NCI-H2107 treated with DMSO at 0.1 percent for 48 hours (cell line): ENCODE data around the gene SPR.
A peak's percentile ranks its signal among the peaks of the same experiment; 100 is the strongest.

Experiments
- DNase-seq: peaks from one replicate; lab custom pipeline; 2025; ENCODE audit not compliant: unreplicated experiment; lab: John Stamatoyannopoulos, UW

Gene SPR

DNA sequence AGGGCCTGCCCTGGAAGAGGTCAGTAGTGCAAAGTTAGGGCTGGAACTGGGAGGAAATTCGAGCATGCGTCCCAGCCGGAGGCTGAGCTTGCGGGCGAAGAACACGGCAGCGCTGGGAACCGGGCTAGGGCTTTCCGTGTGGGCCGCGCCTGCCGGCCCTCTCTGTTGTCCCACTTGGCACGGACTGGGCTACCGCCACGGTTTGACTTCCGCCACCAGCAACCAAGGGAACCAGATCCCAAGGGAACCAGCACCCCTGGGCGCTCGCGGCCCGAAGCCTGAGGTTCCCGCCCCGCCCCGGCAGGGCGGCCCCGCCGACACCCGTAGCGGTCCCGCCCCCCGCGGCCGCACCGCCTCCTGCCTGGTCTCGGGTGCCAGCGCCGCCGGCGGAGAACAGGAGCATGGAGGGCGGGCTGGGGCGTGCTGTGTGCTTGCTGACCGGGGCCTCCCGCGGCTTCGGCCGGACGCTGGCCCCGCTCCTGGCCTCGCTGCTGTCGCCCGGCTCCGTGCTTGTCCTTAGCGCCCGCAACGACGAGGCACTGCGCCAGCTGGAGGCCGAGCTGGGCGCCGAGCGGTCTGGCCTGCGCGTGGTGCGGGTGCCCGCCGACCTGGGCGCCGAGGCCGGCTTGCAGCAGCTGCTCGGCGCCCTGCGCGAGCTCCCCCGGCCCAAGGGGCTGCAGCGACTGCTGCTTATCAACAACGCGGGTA, at the start of gene SPR:
Gene SPR, plus strand, starts transcription at position 377 of the 708 bp plus-strand sequence. Its CDS starts 25 bp downstream, at position 402.
- DNase-seq = peak; percentile 19

DNA sequence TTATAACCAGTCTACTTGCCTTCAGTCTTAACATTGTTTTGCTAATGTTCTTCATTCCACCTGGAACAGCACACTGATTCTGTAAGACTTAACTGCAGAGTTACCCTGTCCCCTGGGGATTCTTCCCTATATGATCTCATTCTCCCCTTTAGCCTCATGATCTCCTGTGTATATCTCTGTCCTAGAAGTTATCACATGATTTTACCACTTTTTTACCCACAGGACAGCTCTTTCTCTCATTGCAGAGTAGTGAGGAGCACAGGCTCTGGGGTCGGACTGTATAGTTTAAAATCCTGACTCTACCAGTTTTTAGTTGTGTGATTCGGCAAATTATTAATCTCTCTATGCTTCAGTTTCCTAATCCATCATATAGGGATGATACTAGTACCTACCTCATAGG, 47.1 kb upstream of the SPR start:
- no peak for DNase-seq

- DNase-seq = peak; percentile 31
These were observed 45.6 kb upstream of the SPR start for GRCh38 chr2:72841462-72842125.

- DNase-seq = no peak
These were observed 43.9 kb upstream of the SPR start for GRCh38 chr2:72843301-72843700.

GRCh38 chr2:72846171-72847095, 40.8 kb upstream of the SPR start:
- no peak for DNase-seq

DNA sequence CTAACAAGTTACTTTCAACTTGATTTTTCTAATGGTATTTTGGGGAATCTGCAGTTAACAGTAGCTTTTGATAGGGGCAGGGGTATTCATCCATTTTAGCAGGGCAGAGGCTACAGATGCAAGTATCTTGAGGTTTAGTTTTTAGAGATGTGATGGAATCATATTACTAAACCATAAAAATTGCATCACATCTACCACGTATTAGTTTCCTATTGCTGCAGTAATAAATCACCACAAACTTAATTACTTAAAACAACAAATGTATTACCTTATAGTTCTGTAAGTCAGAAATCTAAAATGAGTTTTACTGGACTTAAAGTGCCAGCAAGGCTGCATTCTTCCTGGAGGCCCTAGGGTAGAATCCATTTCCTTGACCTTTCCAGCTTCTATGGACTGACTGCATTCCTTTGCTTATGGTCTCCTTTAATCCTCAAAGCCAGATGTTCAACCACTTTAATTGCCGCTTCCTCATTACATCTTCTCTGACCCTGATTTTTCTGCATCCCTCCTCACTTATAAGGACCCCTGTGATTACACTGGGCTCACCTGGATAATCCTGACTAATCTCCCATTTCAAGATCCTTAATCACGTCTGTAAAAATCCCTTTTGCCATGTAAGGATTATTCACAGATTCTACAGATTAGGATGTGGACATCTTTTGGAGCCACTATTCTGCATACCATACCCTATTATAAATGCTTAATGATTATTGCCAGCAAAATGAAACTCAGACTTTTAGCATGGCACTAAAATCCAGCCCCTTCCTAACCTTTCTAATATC, 39.5 kb upstream of the SPR start:
- no peak for DNase-seq

DNA sequence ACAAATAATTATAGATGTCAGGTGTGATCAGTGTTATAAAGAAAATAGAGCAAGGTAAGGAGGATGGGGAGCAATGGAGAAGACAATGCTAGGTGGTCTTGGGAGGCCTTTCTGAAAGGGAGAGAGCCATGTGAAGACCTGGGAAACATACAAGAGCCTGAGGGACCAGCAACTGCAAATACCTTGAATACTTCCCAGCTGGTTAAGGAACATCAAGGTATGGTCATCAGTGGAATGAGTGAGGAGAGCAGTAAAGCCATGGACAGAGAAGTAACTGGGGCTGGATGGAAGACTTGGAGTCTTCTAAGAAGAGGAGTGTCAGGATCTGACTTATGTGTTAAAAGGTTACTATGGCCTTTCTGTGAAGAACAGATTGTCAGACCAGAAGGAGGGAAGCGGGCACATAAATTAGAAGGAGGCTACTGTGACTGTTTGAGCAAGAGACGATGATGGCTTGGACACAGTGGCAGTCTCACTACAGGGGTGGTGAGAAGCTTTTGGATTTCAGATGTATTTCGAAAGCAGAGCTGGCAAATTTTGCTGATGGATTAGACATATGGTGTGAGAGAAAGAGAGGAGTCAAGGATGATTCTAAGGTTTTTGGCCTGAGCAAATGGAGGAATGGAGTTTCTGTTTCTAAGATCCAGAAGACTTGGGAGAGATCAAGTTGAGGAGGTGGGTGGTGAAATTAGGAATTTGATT, 38.6 kb upstream of the SPR start:
- DNase-seq = no peak

GRCh38 chr2:72849138-72849462, 38.1 kb upstream of the SPR start:
- no peak for DNase-seq

DNA sequence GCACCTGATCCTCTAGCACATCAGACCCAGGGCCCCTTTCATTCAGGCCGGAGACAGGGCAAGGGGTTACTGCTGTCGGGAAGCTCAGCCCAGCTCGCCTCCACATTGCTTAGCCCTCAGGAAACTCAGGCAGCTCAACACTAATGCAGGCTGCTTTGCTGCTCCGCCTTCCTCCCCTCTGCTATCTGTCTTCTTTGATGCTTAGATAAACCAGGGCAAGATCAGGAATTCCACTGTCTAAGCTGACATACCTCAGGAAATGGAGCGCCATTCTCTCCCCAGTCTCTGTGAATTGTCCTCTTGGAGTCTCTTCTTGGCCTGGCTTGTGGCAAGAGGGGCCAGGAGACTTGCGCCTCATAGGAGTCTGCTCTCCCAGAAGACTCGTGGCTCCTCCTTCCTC, 35.9 kb upstream of the SPR start:
- DNase-seq = no peak

GRCh38 chr2:72859831-72860262, 27.4 kb upstream of the SPR start:
- peak; percentile 37 for DNase-seq

DNA sequence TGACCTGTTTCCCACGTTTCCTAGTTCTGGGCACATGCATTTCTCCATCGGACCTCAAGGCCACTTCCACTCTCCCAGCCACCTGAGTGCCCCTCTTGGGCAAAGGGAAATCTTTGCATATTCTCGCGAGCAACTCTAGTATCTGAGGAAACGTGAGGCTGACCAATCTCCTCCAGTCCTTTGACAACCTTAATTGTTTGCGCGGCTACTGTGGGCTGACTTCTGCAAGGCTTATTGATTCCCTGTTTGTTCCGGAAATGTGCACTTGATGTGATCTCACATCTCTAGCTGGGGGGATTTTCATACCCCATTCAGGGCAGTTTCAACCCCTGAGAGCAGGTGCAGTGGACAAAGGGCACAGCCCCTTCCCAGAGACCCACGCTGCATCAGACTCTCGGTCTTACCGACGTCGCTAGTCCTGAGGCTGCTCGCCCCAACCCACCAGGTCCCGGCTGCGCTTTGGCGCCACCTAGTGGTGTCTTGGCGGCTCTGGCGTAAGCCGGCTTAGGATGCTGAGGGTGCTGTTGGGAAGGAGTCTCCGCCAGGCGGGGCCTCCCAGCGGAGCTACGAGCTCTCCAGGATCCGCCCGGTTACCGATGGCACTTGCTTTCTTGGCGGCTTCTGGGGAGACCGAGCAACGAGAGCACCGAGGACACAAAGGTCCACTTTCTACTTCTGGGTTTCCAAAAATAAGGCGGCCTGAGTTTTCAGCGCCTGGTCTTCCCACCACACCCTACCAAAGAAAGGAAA, 24.8 kb upstream of the SPR start:
- peak; percentile 61 for DNase-seq

DNA sequence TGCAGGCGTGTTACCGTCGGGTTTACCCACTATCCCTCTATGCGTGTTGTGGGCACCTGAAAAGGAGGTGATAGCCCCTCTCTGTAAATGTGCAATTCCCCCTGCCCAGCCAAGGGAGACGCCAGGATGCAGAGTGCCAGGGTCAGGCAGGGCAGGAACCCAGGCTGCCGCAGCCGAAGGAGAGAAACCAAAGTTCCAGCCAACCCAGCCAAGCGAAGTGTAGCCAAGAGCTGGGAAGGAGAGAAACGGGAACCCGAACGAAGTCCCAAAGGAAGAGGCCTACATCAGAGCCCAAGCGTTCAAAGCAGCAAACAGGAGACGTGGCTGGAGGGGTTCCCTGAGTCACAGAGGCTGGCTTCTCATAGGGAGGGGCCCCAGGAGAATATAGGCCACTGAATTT, 24.2 kb upstream of the SPR start:
- no peak for DNase-seq

GRCh38 chr2:72864500-72864899, 22.7 kb upstream of the SPR start:
- DNase-seq = no peak

DNA sequence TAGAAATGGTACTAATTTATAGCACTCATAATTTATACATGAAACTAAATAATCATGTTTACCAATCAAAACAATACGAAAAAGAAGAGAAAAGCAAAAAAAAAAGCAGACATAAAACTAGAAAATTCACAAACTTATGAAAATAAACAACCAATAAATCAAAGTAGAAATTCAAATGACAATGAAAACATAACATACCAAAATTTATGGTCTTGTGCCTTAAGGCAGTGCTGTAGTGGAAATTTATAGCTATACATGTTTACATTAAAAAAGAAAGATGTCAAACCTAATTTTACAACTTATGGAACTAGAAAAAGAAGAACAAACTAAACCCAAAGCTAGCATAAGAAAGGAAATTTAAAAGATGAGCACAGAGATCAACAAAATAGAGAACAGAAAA, 16.1 kb upstream of the SPR start:
- DNase-seq = no peak

DNA sequence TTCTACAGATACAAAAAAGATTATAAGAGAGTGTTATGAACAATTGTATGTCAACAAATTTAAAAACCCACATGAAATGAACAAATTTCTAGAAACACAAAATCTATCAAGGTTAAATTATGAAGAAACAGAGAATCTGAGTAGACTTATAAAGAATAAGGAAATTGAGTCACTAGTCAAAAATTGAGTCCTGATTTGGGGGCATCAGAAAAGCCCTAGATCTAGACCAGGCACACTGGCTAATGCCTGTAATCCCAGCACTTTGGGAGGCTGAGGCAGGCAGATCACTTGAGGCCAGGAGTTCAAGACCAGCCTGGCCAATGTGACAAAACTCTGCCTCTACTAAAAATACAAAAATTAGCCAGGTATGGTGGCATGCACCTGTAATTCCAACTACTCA, 15.3 kb upstream of the SPR start:
- no peak for DNase-seq

GRCh38 chr2:72883356-72883962, 3.7 kb upstream of the SPR start:
- DNase-seq = no peak

- DNase-seq = peak; percentile 53
These were observed 640 bp upstream of the SPR start for GRCh38 chr2:72886505-72887031.

GRCh38 chr2:72887740-72888437, 681 bp downstream of the SPR start:
- peak; percentile 43 for DNase-seq
